Activated CD4-positive, CD25-positive, alpha-beta regulatory T cell treated with anti-CD3 and anti-CD28 coated beads, Interleukin-2, amount 50 U/mL, for 72 hours (primary cell): Measurements from ENCODE around the gene OSBPL8.
"Not testable (repeated sequence)": the region's sequence is repeated elsewhere in the genome, so short reads cannot be mapped to it uniquely, and the experiment has no call there.

Experiments
- DNase-seq: peaks from one replicate; pipeline ENCODE4 v3.0.0; 2021

The OSBPL8 gene

DNA sequence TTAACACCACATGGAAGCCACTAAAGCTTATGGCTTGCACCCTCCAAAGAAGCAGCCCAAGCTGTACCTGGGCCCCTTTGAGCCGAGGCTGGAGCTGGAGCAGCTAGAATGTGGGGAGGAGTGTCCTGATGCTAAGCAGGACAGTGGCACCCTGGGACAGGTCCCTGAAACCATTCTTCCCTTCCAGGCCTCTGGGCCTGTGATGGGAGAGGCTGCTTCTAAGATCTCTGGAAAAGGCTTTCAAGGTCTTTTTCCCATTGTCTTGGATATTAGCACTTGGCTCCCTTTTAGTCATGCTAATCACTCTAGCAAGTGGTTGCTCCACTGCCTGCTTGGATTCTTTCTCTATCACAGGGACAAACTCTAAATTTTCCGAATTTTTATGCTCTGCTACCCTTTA is 40.9 kb downstream of the OSBPL8 start:
- DNase-seq: no peak

DNA sequence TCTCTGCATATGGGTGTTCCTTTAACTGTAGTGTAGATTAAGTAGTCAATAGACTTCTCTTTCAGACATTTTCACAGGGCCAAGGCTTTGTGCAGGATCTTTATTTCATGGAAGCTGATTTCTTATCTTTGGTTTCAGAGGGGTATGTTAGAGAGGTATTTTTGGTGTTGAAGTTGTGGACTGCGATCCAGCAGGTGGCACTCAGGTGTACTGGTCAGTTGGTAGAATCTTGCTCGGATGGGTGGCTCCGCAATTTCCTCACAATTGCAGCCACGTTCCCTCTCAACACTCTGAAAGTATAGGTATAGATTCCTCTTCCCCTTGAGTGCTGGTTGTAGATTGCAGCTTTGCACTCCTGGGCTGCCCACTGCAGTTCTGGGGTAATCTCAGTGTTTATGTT is 44.3 kb downstream of the OSBPL8 start:
- DNase-seq: no peak

DNA sequence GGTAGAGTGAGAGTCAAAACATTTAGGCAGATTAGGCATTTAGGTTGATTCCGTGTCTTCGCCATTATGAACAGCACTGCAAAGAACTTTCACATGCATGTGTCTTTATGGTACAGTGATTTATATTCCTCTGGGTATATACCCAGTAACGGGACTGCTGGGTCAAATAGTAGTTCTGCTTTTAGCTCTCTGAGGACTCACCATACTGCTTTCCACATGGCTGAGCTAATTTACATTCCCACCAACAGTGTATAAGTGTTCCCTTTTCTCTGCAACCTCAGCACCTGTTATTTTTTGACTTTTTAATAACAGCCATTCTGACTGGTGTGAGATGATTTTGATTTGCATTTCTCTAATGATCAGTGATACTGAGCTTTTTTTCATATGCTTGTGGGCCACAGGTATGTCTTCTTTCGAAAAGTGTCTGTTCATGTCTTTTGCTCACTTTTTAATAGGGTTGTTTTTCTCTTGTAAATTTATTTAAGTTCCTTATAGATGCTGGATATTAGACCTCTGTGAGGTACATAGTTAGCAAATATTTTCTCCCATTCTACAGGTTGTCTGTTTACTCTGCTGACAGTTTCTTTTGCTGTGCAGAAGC is 48.4 kb downstream of the OSBPL8 start:
- DNase-seq: not testable (repeated sequence)

DNA sequence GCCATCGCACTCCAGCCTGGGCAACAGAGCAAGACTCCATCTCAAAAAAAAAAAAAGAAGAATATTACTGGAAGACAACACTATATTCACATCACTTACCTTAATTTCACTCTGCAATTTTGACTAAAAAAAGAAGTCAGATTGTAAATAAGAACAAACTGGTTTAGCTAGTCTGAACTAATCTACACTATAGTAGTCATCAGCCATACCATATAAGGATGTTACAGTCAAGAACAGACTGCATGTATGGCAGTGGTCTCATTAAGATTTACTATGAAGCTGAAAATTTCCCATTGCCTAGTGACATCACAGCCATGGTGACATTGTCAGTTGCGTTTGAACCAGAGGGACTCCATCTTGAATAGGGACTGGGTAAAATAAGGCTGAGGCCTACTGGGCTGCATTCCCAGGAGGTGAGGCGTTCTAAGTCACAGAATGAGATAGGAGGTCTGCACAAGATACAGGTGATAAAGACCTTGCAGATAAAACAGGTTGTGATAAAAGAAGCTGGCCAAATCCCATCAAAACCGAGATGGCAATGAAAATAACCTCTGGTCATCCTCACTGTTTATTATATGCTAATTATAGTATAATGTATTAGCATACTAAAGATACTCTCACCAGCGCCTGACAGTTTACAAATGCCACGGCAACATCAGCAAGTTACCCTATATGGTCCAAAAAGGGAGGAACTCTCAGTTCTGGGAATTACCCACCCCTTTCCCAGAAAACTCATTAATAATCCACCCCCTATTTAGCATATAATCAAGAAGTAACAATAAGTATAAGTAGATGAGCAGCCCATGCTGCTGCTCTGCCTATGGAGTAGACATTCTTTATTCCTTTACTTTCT is 51.2 kb downstream of the OSBPL8 start:
- no peak for DNase-seq

DNA sequence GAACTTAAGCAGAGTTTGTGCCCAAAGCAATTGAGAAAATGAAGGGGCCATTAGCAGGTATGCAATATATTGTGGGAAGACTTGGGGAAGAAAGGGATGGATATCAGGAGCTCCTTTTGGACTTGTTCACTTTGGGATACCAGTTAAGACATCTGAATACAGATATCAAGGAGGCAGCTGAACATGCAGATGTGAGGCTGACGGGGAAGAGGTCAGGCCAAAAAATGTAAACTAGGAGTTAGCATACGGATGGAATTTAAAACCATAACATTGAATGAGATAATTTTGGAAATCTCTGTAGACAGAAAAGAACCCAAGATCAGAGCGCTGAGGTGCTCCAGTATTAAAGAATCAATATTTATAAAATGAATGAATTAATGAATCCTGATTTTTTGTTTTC is 53.4 kb downstream of the OSBPL8 start:
- DNase-seq: no peak

DNA sequence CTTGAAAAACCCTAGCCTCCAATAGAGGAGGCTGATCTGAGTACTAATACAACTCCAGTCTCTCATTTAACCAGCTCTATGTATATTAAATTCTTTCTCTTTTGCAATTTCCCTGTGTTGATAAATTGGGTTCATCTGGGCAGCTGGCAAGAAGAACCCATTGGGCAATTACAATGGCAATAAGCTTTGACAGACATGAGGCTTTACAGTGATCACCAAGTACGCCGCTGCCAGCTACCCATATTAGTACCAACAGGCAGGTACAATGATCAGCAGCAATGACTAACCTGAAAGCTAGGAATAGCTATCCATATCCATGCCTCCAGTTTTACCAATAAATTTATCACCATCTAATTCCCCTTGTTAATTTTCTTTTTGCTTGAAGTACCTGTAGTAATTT is 54.5 kb downstream of the OSBPL8 start:
- no peak for DNase-seq

DNA sequence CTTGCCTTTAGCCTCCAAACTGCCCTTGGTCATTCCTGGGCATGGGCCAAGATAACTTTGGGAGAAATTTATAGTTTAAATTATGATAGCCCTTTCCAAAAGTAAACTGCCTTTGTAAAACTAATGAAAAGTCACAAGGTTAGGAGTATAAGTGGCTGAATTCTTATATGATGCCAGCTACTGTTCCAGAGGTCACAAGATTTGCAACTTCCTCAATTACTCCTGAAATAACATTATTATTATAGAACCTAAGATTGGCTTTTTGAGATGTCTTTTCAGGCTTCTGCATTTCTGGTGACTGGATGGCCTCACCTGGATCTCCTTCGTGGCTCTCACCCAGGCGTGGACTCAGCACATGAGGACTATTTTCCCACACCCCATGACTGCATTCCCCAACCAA is 55.0 kb downstream of the OSBPL8 start:
- no peak for DNase-seq

DNA sequence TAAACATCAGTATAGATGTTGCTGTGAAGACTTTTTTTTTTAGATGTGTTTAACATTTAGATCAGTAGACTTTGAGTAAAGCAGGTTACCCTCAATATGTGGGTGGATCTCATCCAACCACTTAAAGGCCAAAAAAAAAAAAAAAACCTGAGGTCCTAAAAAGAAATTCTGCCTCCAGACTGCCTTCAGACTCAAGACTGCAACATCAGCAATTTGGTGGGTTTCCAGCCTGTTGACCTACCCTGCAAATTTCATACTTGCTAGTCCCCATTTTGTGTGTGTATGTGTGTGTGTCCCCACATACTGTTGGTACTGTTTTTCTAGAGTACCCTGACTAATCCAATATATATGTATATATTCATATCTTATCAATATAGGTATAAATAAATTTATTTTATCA is 55.6 kb downstream of the OSBPL8 start:
- no peak for DNase-seq

DNA sequence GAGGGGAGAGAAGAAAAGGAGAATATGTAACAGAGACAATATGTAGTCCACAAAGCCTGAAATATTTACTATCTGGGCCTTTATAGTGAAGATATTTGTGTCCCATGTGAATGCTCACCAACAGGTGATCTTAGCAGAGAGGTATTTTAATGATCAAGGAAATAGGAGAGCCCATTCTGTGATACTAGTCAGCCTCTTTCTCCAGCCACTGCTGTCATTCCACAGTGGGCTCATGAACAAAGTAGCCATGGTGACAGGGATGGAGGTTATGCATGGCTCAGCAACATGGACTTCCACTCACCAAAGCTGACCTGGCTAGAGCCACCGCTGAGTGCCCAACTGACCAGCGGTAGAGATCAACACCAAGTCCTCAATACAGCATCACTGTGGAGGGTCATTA is 58.2 kb downstream of the OSBPL8 start:
- no peak for DNase-seq

DNA sequence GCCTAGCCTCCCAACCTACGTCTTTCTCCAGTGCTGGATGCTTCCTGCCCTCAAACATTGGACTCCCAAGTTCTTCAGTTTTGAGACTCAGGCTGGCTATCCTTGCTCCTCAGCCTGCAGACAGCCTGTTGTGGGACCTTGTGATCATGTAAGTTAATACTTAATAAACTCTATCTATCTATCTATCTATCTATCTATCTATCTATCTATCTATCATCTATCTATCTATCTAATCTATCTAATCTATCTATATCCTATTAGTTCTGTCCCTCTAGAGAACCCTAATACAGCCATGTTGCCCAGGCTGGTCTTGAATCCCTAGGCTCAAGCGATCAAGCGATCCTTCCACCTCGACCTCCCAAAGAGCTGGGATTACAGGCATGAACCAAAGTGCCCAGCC is 60.4 kb downstream of the OSBPL8 start:
- DNase-seq: not testable (repeated sequence)

DNA sequence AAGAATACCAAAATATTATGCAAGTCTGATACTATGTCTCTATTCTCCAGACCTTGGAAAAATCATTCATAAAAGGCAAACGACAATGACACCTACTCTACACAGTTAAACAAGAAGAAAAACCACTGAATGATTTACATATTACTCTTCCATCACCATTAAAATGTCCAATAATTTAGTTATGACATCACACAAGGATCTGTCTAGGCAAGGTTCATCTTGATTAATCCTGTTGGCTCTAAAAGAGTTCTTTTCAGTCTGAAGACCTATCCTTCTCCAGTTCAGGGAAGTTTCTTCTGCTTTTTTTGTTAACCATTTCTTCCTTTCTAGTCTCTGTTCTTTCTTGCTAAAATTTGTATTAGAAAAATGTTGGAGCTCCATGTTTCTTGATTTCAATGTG is 64.0 kb downstream of the OSBPL8 start:
- DNase-seq: no peak

DNA sequence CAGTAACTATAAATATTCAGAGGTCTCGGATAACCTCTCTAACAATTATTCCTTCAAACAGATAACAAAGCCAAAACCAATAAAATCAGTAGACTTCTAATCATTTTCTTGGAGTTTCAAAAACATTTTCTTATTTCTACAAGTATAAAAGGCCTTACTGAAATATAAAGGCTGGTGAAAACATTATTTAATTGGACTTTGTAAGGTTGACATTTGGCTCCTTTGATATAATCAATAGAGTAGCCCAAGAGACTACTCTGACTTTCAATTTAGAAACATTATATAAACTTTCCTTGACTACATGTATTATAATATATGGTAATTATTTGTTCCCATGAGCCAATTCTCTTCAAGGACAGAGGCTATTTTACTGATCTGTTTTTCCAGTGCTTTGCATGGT is 68.3 kb downstream of the OSBPL8 start:
- no peak for DNase-seq

DNA sequence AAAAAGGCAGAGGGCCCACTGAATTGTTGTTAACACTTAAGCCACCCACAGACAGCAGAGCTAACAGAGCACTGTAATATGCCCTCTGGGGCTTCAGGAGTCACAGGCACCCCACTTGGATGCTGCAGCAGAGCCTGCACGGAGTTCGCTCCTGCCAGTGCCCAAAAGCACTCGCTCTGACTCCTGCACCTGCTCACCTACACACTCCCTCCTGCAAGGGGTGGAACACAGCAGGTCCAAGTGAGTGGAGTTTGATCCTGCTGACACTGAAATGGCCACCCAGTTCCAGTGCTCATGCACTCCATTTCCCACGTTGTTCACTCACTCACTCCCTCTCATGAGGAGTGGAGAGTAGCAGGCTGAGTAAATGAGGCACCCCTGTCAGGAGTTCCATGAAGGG is 68.8 kb downstream of the OSBPL8 start:
- DNase-seq: no peak

DNA sequence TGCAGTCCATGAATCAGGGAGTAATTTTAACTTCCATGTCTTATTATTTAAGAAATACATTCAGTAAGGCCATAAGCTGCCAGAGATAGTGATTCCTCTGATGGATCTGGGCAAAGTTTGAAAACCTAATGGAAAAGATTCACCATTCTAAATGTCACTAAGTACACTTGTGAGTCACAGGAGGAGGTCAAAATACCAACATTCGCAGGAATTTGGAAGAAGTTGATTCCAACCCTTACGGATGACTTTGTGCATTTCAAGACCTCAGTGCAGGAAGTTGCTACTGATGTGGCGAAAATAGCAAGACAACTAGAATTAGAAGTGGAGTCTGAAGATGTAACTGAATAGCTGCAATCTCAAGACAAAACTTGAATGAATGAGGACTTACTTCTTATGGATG is 69.8 kb downstream of the OSBPL8 start:
- no peak for DNase-seq

DNA sequence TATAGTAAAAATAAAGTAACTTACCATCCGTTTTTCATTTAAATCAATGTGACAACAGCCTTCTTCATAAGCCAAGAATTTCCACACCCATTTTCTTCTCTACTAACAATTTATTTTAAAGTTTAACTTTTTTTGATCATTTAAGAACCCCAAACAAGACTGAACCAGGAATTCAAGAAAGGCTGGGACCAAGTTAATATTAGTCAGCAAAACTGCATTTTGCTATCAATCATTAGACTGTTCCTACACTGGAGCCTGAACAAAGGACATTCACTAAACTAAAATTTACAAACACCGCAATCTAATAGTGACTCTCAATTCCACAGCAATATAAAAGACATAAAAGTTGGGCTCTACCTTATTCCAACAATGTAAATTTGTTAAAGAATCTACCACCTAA is 73.6 kb downstream of the OSBPL8 start:
- DNase-seq: no peak

DNA sequence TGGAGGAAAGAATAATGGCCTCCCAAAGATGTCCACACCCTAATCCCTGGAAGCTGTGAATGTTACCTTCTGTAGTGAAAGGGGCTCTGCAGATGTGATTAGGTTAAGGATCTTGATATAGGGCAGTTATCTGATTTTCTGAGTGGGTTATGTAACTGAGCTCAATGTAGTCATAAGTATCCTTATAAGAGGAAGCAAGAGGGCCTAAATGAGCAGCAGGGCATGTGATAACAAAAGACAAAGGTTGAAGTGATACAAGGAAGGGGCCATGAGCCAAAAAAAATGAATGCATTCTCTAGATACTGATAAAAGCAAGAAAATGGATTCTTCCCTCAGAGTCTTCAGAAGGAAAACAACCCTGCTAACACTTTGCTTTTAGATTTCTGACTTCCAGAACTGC is 78.8 kb downstream of the OSBPL8 start:
- DNase-seq: no peak

DNA sequence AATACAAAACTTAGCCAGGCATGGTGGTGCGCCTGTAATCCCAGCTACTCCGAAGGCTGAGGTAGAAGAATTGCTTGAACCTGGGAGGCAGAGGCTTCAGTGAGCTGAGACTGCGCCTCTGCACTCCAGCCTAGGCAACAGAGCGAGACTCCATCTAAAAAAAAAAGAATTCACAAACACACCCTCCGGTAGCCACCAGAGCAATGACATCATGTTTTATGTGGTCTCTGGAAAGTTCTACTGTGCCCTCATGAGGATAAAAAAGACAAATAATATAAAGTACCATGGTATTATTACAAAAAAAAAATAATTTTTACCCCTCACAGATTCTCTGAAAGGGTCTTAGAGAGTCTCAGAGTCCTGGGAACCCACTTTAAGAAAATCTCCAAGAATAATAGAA is 81.5 kb downstream of the OSBPL8 start:
- DNase-seq: no peak

DNA sequence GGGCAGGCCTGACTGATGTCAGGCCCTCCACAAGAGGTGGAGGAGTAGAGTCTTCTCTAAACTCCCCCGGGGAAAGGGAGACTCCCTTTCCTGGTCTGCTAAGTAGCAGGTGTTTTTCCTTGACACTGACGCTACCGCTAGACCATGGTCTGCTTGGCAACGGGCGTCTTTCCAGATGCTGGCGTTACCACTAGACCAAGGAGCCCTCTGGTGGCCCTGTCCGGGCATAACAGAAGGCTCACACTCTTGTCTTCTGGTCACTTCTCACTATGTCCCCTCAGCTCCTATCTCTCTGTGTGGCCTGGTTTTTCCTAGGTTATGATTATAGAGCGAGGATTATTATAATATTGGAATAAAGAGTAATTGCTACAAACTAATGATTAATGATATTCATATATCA is 86.7 kb downstream of the OSBPL8 start:
- DNase-seq: not testable (repeated sequence)

DNA sequence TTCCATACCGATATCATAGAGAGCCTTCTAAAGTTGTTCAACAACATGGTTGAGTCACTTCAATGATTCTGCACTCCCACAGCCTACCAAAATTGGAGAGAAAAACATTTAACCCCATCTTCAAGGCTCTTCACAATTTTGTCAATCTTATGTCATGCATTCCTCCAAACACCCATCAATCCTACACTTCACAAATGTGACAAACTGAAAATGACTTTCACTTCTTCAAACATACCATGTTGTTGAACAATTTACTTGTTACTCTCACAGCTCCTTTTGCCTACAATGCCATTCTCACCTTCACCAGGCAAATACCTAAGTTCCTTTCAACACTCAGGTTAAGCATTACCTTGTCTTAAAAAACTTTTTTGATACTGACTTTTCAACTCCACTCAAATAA is 88.0 kb downstream of the OSBPL8 start:
- DNase-seq: no peak

DNA sequence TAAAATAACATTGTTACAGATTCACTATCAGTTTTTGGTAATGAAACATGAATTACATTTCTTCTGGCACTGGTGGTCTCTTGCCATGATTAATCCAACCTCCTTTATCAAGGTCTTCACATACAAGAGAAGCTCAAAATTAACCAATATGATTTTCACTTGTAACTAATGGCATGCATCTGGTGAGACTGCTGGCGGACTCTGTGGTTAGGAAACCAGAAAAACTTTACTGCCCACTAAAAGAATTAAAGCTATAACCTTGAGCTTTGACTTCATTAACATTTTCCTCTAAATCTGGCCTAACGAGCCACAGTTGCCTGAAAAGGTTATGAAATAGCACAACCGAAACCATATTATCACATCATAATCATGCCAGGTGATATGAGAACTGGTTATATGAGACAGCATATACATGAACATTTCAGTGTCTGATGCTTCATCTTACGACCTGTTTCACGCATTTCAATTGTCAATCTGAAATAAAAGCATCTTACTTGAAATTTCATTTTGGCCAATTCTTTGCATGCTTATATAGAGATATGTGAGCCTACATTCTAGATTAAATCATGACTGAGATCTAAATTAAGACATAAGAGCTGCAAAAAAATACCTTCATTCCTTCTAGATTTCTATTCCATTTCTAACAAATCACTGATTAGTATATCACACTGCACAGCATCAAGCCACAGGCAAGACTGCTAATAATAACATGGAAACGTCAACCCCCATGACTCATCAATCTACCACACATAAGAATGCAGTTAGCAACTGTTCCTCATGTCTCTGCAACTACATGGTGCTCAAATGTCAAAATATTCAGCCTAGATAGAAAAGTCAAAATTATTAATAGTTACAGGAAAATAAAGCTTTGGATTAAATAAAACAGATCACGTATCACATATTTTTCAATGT is 89.3 kb downstream of the OSBPL8 start:
- no peak for DNase-seq

DNA sequence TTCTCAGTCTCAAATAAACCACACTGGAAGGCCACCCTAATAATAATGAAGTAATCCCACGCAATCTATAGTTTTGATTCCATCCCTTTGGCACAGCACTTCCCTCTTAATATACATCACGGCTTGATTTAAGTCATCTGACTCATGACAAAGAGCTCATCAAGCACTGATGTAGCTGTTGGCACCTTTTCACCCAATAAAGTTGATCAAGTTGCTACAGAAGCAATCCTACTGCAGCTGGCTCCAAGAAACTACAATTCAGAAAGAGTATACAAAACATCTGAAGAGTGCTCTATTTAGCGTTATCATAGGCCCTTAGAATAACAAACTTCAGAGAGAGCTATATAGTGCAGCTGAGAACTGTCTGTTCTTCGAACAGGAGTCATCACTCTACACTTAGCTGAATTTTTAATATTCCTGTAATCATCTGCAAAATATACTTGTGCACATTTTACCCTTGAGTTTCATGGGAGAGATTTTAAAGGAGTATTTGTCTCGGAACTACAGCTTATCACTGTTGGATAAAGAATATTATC is 94.9 kb downstream of the OSBPL8 start:
- no peak for DNase-seq

DNA sequence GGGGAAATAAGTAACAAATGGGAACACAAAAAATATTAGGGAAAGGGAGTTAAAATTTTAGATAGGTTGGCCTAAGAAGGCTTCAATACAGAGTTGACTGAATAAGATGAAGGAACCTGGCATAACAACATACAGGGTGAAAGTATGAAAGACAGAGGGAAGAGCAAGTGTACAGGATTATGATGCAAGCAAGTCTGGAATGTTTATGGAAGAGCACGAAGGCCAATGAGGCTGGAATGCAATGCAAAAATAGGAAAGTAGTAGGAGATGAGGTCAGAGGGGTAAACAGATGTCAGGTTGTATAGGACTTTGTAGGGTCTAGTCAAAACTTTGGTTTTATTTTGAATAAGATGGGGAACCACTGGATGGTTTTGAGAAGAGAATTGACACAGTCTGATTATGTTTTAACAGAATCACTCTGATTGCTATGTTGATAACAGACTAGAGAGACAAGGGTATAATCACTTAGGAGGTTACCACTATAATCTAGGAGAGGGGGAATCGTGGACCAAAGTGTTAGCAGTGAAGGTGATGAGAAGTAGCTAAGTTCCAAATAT is 96.8 kb downstream of the OSBPL8 start:
- DNase-seq: no peak

DNA sequence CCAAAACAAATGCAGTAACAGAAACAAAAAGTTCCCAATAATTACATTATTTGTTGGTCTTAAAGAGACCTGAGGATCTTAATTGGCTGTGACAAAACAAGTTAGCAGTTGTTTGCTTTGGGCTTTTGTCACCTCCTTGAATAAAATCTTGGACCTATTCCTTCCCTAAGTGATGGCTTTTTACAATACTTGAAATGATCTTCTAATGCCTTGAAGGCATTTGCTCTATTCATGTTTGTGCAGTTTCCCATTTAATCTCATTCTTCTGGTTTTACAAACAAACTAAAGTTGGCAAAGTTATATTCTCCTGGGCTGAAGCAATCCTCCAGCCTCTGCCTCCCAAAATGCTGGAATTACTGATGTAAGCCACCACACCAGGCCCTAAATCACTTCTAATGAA is 98.8 kb downstream of the OSBPL8 start:
- DNase-seq: no peak
